HG03196 (cell line): ENCODE data around the gene LAMA5.

ENCODE experiments used
- ATAC-seq: cut with Tn5 transposase; IDR thresholded peaks from one replicate; pipeline ENCODE4 v1.9.1; 2021; ENCODE audit not compliant: unreplicated experiment

The LAMA5 gene

DNA sequence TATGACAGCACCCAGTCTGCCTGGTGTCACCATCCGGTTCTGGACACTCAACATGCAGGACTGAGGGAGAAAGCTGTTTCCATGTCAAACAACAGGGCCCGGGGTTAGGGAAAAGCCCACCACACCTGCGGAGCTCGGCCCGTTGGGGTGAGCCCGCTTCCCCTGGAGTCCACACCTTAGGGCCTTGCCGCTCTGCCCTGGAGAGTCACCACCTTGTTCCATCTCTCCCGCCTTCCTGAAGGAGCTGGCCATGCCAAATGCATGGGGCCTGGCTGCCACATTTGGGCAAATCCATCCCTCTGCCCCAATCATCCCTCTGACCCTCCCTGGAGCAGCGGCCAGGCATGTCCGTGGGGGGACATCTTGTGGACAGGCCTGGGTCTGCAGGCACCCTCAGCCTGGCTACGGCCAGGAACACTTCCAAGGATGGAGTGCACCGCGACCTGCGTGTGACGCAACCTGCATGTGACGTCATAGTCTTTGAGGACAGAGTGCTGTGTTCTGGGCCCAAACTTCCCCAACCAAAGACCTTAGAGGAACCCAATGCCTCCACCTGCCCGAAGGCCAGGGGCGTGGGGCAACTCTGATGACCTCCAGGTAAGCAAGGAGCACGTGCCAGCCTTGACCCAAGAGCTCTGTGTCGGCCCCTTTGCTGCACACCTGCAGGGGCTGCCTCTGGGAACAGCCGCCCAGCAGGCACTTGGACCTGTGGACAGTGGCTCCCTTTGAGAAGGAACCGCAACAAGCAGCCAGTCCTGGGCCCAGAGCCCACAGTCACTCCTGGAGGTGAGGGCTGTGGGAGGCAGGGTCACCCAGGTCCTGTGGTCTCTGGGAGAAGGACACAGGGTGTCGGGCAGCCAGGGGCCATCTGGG is 38.2 kb upstream of the LAMA5 start:
- no peak for ATAC-seq

DNA sequence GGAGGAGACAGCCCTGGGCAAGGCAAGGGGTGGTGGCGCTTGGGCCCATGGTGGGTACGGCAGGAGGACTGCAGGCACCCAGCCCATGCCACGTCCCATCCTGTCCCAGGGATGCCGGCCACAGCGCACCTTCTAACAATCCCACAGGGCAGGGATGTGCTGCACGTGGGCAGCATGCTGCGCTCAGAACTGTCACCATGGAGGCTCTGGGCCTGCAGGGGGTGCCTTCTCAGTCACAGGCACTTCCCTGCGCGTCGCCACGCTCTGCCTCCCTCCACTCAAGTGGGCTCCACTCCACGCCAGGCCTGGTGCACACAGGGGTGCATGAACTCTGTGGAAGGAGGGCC is 37.6 kb upstream of the LAMA5 start:
- ATAC-seq, result no peak

DNA sequence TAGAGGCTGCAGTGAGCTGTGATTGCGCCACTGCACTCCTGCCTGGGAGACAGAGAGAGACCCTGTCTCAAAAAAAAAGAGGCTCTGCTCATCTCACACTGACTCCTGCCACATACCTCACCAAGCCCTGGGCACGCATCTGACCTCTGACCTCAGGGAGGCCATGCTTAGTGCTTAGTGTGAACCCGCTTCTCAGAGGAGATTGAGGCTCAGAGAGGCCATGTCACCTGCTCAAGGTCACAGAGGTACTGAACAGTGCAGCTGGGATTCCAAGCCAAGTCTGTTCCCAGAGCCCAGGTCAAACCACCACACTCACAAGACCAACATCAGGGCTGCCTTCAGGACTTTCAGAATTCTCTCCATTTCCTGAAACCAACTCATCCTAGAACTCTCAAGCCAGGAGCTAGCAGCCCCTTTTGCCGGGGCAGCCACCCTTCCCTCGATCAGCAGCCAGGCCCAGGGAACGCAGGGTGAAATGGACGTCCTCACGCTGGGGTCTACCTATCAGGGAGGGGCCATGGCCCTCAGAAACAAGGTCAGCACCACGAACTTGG is 37.1 kb upstream of the LAMA5 start:
- ATAC-seq, result no peak

DNA sequence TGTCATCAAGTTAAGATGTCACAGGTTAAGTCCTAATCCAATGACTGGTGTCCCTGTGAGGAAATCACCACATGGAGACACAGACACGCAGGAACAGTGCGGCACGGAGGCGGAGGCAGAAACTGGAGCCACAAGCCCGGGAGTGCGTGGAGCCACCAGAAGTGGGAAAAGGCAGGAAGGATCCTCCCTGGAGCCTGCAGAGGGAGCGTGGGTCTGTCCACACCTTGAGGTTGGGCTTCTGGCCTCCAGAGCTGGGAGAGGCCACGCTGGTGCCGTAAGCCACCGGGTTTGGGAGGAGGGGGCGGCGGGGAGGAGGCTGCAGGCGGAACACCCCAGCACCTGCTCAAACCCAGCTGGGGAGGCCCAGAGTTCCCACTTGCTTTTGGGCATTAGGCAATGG is 36.2 kb upstream of the LAMA5 start:
- no peak for ATAC-seq

DNA sequence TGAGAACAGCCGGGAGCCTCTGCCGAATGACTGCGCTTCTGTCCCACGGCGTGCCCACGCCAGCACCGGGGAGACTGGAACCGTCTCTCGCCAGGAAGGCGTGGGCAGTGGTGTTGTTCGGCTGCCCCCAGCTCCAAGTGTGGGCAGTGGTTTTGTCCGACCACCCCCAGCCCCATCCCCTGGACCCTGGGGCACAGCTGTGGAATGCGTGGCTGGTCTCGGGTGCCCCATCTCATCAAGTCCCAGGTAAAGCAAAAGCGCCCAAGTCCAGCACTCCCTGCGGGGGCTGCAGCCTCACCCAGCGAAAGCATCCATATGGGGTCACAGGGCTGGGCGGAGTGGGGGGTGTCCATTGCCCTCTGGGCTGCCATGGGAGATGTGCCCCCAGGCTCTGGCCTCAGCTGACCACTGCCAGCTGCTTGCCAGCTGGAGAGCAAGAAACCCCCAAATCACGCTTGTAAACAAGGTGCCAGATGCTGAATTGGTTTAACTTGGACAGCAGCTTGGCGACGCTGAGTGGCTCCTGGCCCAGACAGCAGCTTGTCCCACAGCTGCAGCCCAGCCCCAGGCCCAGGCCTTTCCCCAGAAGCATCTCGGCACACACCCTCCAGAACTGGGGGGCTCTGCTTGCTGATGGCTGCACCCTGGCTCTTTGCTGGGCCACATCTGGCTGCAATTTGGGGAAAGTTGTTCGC is 35.5 kb upstream of the LAMA5 start:
- no peak for ATAC-seq

DNA sequence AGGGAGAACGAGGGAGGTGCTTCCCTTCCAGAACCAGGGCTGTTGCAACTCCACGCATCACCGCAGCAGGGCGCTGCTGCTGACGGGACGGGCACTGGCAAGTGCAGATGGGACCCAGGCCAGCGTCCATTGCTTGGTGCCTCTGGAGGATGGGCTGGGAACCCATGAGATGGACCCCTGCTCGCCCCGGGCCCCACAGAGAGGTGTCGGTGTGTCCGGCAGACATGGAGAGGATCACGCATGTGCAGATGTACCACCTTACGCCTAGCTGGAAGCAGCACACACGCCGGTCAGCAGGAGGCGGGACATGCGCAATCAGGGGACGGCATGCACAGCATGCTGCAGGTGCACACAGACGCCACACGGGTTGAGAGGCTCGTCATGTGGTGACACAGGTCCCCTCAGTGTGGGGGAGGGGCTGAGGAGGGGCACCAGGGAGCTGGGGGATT is 34.2 kb upstream of the LAMA5 start:
- ATAC-seq, result no peak

DNA sequence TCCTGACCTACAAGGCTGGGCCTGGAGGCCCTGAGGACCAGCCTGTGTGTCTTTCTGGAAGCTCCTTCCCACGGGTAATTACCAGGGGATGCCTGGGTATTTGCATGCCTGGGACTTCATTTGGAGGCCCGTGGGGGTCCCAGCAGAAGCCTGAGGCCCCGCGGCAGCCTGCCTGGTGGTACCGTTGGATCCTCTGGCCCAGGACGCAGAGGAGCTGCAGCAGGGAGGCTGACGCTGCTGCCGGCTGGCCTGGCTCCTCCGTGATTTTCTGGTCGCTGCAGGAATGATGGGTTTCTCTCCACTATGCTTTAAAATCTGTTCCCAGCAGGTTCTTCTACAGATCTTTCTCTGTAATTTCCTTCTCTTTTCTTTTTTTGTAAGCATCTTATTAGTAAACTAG is 33.4 kb upstream of the LAMA5 start:
- no peak for ATAC-seq

DNA sequence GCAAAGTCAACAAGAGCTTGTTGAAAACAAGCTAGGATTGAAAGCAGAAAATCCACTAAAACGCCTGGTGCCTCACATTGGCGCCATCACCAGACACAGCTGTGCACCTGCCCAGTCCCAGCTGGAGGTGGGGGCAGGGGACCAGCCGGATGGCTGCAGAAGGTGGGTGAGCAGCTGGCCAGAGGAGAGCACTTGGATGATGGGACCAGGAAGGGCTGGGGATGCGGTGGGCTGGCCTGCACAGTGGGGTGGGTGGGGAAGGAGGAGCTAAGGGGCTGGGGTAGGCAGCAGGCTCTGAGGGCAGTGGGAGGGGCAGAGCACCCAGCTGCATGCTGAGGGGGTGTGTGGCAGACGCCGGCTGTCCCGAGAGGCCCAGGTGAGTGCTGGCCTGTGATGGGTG is 32.9 kb upstream of the LAMA5 start:
- no peak for ATAC-seq

DNA sequence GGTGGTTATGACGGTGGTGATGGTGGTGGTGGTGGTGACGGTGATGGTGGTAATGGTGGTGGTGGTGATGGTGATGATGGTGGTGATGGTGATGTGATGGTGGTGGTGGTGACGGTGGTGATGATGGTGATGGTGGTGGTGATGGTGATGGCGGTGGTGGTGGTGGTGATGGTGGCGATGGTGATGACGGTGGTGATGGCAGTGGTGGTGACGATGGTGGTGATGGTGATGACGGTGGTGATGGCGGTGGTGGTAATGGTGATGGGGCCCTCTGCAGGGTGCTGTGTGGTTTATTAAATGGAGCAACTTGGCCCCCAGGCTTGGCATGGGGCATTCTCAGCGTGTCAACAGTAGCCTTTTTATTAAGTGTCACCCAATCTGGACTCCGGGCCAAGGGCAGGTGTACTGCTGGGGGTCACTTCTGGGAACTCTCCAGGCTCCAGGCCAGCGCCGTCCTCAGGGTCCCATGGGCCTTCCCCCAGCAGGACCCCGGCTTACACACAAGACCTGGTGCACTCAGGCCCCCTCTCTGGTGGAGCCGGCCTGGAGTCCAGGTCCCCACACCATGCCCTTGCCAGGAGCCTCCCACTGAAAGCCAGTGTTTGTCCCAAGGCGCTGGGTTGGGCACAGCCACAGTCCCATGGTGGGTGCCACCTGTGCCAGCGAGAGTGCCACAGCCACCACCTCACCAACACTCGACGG is 31.2 kb upstream of the LAMA5 start:
- no peak for ATAC-seq

DNA sequence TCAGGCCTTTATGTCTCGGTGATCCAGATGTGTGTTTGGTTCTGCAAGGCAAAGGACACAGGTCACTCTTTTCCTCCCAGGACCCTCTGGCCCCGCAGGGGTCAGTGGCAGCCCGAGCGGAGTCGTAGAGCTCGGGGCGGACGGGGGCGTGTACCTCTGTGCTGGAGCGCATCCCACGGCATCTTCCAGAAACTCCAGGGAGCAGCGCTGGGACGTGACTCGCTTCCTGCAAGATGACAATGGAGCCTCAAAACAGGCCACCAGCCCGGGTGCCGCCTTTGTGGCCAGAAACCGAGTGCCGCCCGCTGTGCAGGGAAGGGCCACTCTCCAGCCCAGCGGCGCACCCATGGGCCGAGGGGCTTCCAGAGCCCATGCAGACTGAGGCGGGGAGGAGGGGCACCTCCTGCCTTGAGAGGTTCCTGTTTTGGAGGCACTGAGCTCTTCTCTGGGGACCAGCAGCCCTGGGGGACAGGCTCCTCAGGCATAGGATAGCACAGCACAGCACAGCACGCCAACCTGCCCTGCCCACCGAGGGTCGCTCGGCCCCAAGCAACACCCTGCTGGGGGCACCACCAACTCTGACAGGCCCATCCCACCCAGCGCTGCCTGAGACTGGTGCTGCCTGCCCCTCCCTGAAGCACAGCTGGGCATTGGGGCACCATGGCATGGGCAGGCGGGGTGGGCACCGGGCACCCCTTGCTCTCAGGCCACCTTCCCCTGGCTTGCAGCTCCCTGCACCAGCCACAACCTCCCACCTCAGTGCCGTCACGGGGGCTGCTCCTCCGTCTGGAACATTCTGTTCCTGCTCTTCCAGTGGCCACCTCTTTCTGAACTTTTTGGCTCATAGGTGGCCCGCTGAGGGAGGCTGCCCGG is 29.5 kb upstream of the LAMA5 start:
- ATAC-seq, result no peak

DNA sequence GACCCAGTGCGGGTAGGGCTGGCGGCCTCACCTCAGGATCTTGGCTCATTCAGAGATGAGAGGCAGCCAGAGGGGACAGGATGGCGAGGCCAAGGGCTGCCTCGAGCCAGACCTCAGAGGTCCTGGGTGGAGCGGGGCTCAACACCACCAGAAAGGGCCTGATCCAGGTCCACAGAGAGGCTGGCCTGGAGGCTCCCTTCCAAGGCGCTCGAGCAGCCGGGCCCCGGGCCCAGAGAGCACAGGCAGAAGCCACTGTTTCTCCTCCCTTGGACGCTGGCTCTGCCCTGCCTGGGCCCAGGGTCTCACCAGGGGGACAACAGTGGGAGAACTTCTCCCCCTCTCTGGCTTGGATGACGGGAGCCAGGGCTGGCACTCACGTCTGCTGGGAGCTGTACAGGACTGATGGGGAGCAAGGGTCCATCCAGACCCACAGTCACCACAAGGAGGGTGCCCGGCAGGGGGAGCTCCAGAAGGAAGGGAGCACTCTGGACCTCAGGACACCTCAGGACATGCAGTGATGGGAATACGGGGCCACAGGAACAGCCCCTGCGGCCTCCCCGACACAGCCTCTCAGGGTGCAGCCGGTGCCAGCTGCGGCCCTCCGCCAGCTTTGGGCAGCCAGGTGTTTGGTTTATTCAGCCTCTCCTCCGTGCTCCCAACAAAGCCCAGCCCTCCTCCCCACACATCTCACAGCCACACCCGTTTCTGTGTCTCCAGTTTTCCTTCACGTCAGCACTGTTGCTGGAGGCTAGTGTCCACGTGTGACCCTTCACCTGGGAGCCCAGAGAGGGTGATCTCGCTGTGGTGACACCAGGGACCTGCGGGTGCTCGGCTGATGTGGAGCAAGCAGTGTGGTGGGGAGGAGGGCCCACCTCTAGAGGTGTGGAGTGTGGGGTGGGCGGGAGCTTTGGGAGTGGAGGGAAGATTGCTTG is 28.5 kb upstream of the LAMA5 start:
- ATAC-seq, result no peak

DNA sequence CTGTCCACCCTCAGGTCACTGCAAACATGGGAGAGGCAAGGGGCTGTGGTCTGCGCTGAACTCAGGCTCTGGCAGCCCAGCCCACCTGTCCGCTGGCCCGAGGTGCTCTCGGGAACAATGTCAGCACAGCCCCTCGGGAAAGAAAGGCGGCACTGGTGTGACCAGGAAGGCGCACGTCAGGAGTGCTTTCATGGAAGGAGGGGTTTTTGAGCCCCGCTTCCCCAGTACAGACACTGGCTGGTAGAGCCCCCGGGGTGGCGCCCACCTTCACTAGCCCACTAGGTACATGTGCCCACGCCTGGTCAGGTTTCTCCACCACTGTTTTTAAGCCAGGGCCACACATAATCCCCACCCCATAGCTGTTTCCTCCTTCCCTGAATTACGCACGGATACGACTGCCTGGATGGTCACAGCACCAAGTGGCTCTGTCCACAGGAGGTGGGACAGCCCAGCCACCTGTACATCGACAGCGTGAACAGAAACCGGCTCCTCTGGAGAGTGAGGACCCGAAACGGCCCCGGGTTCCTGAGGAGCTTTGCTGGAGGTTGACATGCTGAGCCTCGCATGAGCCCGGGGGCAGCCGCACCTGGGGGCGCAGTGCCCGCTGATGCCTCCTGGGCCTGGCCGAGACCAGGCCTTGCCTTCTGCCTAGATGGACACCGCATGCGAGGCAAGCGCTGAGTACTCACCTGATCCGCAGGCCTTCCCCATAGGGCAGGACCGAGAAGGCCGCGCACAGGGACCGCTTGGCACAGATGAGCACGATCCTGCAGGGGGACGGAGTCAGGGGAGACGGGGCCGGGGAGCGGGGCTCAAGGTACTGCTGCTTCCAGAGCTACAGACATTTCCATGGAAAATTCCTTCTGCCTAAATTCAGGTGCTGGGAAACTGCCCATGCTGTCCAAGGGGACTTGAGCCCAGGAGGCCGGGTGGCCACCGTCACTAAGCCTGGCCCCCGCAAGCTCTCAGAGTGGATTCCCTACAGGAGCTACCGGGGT is 27.4 kb upstream of the LAMA5 start:
- no peak for ATAC-seq

DNA sequence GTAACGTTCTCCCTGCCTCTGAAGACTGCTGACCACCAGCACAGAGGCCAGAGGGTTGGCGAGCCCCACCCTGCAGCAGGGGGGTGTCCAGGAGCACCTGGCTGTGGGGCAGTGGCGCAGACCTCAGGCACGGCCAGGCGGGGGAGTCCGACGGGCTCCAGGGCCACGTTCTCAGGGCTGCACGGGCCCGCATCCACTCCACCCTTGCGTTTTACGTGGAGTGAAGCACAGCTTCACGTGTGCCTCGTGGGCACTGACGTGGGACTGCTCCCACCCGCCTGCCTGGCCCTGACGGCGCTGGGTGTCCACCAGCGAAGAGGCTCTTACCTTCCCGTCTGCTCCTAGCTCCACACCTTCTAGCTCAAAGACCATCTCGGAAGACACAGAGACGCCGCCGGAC is 26.7 kb upstream of the LAMA5 start:
- ATAC-seq, result no peak

DNA sequence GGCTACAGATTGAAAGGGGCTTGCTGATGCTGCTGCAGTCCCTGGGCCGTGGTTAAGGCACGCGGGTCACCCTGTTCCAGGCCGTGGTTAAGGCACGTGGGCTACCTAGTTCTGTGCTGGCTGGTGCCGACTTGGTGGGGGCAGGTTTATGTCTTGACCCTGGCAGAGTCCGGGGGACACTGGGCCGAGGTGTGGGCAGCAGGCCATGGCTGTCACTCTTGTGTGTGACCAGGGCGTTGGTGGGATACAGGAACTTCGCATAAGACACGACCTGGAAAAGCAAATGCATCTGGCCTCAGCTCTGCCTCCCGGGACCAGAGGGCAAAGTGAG is 26.2 kb upstream of the LAMA5 start:
- no peak for ATAC-seq

DNA sequence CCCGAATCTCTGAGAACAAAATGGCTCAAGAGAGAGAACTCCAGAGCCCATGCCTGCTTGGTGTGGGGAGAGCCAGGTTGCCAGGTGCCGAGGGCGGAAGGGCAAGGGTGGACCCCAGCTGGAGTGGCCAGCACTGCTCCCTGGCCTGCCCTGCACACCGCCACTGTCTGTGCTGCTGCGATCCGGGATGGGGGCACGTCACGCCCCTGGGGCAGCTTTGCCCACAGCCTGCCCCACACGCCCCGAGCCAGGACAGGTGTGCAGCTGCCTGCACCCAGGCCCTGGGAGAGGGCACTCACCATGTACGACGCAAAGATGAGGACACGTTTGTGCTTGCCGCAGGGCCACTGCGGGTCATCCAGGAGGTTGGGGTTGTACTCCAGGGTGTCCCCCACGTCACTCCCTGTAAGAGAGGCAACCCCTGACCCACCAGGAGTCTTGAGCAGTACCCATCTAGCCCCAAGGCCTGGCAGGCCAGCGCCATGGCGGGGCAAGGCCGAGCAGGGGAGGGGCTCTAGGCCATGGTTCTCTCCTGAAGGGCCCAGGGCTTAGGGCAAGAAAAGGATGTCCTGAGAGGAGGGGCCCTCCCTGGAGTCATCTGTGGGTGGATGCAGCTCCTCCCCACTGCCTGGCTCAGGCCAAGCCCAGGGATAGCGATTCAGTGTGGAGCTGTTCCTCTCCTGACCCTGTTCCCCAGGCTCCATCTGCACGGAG is 25.7 kb upstream of the LAMA5 start:
- no peak for ATAC-seq

DNA sequence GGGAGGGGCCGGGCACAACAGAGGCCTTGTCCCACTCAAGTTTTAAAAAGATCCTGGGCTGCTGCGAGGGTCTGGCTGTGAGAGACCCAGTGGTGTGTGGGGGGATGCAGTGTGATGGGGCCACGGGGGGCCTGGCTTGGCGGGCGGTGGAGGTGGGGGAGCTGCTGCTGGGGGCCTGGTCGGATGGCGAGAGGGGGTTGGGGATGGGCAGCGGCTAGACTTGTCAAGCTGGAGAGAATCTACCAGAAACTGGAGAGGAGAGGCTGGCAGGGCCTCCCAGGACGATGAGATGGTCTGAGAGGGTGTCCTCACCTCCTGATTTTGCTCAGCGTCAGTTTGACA is 24.9 kb upstream of the LAMA5 start:
- ATAC-seq, result no peak

DNA sequence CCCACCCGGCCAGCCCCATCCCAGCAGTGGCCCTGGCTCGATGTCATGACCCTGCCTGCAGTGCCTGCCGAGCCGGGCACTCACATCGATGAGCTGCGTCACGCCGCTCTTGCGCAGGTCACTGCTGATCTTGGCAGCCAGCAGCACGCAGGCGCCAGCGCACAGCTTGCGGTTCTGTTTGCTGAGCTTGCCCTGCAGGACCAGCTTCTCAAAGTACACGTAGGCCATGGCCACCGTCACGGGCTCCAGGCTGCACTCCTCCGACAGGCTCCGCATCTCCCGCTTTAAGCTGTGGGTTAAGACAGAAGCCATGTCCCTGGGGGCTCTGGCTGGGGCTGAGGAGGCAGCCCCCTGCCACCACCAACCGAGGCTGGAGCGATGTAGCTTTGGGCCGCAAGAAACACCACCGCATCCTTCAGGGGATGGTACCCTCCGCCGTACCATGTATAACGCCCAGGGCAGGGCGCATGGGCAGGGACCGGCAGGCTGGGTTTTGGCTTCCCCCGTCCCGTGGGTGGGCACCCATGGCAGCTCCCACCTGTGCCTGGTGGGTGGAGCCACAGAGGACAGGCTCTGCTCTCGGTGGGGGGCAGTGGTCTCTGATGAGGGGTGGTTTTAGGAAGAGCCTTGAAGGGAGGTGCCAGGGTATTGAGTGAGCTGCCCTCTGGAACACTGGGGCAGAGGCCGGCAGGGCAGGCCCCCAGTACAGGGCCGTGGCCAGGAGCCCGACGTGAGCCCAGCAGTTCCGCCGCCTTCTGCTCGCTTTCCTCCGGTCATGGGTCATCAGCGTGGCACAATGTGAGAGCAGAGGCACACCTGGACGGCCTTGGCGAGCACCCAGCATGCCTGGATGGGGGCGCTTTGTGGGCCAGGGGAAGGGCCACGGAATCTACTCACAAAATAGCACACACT is 24.3 kb upstream of the LAMA5 start:
- no peak for ATAC-seq
